GM19372 (cell line): ENCODE data around the gene EIF1B.
"Not testable (repeated sequence)": the region's sequence is repeated elsewhere in the genome, so short reads cannot be mapped to it uniquely, and the experiment has no call there.

Experiments
- ATAC-seq: cut with Tn5 transposase; IDR thresholded peaks from one replicate; pipeline ENCODE4 v1.9.1; 2021; ENCODE audit warnings: mild to moderate bottlenecking, low read depth, moderate library complexity; ENCODE audit not compliant: unreplicated experiment

The EIF1B gene

GRCh38 chr3:40309418-40309924, at the start of gene EIF1B:
EIF1B (plus strand) TSS chr3:40309707; CDS start chr3:40309942, 235 bp downstream.
- peak; percentile 88 for ATAC-seq

DNA sequence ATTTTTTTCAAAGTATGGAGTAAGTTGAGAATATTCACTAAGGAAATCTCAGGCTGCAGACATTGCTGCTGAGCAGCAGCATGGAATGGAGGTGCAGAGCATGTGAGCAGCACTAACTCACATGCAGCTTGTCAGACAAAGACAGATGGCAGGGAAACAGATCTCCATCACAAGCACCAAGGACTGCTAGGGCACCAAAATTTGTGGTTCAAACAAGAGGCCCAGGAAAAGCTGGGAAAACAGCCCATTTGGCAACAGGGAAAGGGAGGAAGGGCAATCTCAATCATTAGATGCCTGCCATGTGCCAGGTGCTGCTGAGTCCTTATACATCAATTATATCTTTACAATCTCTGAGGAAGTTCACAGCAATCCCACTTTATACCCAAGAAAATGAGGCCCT, 47.2 kb upstream of the EIF1B start:
- ATAC-seq, result no peak

DNA sequence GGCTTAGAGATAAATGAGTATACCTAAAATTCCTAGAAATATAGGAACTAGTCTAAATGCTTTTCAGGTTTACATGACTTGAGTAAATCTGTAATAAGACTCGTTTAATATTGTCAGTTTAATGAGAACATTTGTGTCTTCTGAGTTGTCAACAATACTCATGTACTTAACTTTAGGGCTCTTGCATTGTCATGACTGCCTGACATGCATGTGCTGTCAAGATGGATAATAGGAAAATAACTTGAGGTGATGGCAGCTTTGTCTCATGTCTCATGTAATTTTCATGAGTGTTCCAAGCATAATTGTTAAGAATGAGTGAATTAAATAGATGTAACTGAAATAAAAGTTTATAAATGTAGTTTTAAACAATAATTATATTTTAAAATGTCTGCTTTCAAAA, 45.1 kb upstream of the EIF1B start:
- ATAC-seq, result no peak

GRCh38 chr3:40265181-40265580, 44.3 kb upstream of the EIF1B start:
- no peak for ATAC-seq

- ATAC-seq, result no peak
Observed at GRCh38 chr3:40267937-40268724, 41.4 kb upstream of the EIF1B start.

GRCh38 chr3:40268802-40269524, 40.5 kb upstream of the EIF1B start:
- ATAC-seq, result no peak

GRCh38 chr3:40278791-40279190, 30.7 kb upstream of the EIF1B start:
- no peak for ATAC-seq

DNA sequence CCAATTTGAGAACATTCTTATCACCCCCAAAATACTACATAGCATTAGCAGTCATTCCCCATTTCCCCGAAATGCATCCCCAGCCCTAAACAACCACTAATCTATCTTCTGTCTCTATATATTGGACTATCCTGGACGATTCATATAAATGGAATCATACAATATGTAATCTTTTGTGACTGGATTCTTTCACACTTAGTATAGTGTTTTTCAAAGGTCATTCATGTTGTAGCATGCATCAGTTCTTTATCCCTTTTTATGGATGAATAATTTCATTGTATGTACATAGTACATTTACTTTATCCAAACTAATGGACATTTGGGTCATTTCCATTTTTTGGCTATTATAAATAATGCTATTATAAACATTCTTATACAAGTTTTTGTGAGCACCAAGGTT, 27.5 kb upstream of the EIF1B start:
- no peak for ATAC-seq

DNA sequence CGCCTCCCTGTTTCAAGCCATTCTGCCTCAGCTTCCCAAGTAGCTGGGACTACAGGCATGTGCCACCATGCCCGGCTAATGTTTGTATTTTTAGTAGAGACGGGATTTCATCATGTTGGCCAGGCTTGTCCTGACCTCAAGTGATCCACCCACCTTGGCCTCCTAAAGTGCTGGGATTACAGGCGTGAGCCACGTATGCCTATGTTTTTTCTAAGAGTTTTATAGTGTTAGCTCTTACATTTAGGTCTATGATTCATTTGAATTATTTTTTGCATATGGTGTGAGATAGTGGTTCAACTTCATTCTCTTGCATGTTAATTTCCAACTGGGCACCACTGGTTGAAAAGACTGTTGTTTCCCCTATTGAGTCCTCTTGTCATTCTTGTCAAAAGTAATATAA, 26.4 kb upstream of the EIF1B start:
- not testable (repeated sequence) for ATAC-seq

GRCh38 chr3:40287248-40287647, 22.3 kb upstream of the EIF1B start:
- ATAC-seq, result no peak

DNA sequence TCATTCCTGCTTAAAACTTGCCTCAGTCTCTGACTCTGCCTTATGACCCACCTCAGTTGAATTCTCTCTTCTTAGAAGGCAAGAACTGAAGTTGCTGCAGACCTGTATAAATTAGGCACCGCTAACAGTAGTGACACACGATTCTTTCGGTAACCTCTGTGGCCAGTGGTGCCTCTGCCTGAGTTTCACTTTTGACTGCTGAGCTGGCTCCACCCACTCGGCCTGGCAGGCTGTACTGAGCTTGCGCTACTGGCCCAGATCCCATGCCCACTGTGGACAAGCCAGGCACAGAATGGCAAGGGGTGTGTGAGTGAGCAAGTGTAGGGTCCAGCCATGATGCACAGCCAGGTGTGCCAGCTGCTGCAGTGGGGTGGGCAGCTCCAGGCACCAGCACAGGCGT, 19.1 kb upstream of the EIF1B start:
- no peak for ATAC-seq

- ATAC-seq, result no peak
Observed at GRCh38 chr3:40291471-40291870, 18.0 kb upstream of the EIF1B start.

DNA sequence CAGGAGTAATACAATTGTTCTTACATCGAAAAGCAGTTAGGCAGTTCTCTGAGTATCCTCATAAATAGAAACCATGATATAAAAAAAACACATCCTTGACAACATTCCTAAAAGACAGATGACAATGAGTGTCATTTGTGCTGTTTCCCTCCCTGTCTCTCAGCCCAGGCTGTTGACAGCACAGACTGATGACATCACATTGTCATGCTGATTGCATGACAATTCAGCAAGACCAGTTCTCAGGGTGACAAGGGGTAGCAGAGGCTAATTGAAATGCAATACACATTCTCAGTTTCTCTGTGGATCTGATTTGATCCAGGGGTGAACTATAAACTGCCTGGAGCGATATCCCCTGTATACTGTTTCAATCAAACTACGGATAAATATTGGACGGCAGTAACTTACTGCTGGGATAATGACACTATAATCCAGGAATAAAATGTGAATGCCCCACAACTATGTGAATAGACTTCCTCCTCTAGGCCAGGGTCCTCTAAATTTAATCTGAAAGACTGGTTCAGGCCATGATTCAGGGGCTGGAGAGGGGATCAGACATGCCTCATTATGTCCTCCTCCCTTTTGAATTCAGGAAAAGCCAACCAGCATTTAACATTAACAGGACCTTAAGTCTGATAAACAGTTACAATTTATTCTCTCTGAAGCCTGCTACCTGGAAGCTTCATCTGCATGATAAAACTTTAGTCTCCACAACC, 16.7 kb upstream of the EIF1B start:
- no peak for ATAC-seq

DNA sequence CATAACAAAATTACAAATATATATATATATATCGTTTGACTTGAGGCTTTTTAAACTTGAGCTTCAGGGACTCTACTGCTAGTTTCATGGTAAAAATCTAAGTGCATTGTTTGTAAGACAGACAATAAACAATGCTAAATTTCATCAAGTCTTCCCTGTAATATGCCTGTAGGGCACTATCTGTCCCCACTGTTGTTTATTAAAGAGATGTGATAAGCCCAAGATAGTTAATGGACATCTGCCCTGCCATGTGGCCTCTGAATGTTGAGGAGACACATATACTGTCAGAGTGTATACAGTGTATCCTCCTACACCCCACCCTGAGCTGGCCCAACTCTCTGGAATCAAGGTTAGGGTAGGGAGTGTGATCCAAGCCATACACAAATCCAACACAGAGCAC, 15.1 kb upstream of the EIF1B start:
- no peak for ATAC-seq

DNA sequence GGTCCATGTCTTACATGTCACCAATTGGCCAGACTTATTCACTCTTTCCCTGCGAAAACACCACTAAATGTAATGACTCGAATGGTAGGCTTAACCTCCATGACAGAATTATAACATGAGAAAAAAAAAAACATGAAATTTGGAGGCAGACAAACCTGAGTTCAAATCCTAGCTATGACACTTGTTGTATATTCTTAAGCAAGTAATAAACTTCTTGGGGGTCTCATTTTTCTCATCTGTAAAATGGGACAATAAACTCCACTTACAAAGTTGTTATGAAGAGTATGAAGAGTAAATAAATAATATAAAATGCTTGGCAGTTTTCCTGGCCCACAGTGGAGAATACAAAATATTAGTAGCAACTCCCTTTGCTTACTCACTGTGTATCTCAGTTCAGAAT, 11.4 kb upstream of the EIF1B start:
- no peak for ATAC-seq

DNA sequence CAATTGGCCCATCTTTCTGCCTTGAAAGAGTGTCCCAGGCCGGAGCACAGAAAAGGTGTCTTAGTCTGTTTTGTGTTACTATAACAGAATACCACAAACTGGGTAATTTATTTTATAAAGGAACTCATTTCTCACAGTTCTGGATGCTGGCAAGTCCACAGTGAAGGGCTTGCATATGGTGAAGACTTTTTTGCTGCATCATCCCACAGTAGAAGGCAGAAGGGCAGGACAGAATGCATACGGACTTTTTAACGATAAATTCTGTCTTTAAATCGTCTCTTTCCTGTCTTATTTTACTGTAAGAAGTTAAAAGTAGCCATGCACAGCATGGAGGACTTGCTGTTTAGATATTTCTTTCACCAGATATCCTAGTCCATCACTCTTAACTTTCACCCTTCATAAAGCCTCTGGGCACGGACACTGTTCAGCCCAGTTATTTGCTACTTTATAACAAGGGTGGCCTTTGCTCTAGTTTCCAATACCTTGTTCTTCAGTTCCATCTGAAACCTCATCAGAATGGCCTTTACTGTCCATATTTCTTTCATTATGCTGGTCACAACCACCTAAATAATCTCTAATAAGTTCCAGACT, 10.3 kb upstream of the EIF1B start:
- no peak for ATAC-seq

DNA sequence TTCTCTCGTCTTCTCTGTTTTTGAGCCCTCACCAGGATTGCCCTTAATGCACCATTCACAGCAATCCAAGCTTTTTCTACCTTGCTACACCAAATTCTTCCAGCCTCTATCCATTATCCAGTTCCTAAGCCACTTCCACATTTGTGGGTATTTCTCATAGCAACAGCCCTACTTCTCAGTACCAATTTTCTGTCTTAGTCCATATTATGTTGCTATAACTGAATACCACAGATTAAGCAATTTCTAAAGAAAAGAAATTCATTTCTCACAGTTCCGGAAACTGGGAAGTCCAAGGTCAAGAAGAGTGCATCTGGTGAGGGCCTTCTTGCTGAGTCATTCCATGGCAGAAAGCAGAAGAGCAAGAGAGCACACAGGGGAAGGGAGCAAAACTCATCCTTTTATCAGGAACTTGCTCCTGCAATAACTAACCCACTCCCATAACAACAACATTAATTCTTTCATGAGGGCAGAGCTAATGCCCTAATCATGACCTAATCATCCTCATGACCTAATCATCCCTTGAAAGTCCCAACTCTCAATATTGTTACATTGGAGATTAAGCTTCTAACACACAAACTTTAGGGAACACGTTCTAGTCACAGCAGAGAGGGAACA, 9.7 kb upstream of the EIF1B start:
- ATAC-seq, result no peak

DNA sequence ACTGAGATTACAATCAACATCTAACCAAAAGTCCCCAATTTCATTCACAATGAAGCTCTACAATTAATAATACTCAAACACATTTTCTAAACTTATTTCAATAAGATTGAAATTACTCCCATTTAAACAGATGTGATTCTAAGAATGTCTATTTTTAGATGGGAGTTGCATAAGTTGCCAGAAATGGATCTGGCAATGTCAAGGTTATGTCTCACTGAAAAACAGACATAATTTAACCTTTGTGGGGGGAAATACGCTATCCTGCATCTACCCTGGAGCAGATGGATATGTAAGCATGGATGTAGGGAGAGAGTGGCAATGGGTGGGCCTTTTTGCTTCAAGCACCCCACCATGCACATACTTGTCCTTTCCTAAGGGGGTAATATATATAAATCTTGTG, 6.7 kb upstream of the EIF1B start:
- ATAC-seq, result no peak

DNA sequence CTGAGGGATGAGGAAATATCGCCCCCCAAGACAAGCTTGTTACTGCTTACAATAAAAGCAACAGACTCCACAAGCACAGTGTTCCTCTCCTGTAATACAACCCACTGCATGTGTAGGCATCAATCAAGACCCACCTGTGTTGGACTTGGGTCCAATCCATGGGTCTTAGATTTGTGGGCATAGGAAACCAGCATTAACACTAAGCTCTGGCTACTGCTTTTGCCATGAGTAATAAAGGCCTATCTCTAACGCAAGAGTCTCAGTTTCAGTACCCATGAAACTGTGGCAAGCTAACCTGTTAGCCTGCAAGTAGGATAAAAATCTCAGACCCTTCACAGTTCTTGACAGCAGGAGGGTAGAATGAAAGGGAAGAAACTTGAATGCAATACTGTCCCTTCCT, 5.2 kb upstream of the EIF1B start:
- ATAC-seq, result no peak

DNA sequence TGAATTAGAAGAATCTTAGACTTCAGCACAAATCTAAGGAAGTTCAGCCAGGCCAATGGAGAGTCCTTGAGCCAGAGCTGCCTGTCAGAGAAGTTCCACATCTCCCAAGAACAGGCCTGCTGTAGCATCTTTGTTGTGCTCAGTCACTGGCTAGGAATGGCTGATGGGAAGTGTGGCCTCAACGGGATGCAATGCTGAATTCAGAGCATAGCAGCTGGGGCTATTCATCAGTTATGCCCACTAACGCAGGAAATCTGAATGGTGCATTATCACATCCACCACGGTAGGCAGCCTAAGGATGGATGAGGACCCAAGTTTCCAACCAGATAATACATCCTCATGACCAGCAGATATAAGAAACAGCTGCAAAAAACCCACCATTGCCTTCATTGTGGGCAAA, 3.2 kb upstream of the EIF1B start:
- ATAC-seq, result no peak
